CD4-positive, alpha-beta T cell treated with Interleukin-10 for 1 hour (primary cell): ENCODE data around the gene GNMT.
"Not testable (repeated sequence)": the region's sequence is repeated elsewhere in the genome, so short reads cannot be mapped to it uniquely, and the experiment has no call there.

ENCODE experiments used
- DNase-seq: peaks from one replicate; pipeline ENCODE4 v3.0.0-alpha.2; 2020

The GNMT gene

DNA sequence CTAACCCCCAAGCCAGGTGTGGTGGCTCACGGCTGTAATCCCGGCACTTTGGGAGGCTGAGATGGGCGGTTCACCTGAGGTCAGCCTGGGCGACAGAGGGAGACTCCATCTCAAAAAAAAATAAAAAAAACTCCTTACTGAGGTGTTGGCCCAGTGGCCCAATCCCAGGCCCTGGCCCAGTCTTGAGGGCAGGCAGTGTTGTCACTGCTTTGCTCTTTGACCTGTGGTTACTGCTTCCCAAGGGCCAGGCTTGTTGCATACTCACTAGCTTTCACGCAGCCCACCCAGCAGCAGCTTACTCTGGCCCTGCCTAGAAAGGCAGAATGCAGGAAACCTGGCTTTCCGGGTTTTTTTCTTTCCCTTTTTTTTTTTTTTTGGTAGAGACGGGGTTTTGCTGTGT is 18.1 kb upstream of the GNMT start:
- no peak for DNase-seq

DNA sequence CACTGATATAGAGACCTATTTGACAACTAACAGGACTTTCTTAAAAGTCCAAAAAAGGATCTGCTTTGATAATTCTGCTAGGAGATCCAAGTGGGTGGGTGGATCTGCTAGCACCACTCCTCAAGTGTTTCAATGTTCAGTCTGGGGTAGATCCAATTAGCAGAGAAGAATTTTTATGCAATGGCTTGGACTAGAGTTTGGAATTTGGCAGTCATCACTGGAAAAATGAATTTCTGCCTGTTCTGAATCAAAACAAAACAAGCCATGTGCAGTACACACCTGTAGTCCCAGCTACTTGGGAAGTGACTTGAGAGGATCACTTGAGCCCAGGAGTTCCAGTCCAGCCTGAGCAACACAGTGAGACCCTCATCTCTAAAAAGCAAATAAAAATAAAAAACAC is 12.6 kb upstream of the GNMT start:
- DNase-seq = no peak

DNA sequence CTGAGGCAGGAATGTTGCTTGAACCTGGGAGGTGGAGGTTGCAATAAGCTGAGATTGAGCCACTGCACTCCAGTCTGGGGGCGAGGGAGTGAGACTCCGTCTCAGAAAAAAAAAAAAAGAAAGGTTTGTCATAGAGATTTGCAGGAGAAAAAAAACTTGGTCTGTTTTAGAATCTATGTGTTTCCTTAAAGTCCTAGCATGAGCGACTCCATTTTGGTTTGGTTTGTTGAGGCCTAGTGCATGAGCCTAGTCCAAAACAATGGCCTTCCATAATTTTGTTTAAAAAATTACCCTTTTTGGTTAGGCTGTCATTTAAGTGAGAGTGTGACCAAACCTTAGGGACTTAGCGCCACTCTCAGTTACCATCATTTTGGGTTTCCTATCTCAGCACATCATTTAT is 8.2 kb upstream of the GNMT start:
- DNase-seq = no peak

DNA sequence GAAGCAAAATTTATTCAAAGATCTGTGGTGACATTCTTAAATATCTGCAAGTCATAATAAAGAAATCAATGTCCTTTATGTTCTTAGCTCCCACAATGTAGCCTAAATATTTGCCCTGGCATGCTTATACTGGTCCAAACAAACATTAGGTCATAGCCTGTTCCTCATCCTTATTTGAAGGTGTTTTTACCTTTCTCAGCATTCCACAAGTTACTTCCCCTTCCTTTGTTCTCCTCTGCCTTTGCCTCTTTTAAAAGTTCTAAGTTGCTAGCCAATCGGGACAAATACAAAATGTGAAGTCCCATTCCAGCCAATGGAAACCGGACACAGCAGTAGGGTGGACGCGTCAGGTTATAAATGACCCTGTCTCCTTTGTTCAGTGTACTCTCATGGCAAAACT is 6.1 kb upstream of the GNMT start:
- DNase-seq = not testable (repeated sequence)

DNA sequence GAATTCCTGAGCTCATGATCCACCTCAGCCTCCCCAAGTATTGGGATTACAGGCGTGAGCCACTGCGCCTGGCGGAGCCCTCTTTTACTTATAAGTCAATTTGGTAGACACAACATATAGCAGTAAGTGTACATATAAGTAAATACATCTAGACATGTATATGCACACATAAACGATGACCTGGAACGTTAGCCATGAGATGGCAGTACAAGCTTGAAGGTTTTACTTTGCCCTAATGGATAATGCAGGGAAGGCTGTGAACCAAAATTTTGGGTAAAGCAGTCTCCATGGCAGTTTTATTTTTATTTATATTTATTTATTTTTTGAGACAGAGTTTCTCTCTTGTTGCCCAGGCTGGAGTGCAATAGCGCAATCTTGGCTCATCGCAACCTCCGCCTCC is 2.4 kb upstream of the GNMT start:
- peak; percentile 7 for DNase-seq

DNA sequence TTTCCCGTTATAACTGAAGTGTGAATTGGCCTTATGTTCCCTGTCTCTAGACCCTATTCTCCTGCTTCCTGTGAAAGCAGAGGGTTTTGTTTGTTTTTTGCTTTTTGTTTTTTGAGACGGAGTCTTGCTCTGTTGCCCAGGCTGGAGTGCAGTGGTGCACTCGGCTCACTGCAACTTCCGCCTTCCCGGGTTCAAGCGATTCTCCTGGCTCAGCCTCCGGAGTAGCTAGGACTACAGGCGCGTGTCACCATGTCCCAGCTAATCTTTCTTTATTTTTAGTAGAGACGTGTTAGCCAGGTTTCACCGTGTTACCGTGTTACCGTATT is 674 bp upstream of the GNMT start:
- DNase-seq = no peak

DNA sequence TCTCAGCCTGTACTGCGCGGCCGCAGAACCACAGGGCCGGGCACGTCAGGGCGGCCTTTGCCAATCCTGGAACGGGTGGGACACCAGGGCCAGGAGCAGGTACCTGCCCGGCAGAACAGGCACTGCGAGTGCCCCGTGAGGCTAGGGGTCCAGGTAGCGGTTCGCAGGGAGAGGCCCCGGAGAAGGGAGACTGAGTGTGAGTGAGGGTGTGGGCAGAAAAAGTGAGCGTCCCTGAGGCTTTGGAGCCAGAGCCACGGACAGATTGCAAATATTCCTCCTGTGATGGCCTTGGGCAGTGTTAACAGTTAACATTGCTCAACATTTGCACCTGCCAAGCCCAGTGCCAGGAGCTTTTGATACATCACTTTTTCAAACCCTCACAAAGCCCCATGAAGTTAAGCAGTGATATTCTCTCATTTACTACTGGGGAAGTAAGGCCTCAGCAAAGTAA is 491 bp downstream of the GNMT start:
- no peak for DNase-seq

DNA sequence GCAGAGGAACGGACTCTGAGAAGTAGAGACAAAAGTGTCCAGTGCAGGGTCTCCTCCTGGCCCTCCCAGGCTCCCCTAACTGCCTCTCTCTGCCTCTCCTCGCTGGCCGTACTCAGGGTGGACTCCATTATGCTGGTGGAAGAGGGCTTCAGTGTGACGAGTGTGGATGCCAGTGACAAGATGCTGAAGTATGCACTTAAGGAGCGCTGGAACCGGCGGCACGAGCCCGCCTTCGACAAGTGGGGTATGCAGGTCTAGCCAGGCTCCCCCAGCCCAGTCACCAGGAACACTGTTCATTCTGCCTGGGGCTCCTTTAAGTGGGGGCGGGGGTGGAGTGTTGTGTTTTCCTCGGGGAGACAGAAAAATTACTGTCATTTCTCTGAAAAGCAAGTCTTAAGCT is 1.5 kb downstream of the GNMT start:
- no peak for DNase-seq

DNA sequence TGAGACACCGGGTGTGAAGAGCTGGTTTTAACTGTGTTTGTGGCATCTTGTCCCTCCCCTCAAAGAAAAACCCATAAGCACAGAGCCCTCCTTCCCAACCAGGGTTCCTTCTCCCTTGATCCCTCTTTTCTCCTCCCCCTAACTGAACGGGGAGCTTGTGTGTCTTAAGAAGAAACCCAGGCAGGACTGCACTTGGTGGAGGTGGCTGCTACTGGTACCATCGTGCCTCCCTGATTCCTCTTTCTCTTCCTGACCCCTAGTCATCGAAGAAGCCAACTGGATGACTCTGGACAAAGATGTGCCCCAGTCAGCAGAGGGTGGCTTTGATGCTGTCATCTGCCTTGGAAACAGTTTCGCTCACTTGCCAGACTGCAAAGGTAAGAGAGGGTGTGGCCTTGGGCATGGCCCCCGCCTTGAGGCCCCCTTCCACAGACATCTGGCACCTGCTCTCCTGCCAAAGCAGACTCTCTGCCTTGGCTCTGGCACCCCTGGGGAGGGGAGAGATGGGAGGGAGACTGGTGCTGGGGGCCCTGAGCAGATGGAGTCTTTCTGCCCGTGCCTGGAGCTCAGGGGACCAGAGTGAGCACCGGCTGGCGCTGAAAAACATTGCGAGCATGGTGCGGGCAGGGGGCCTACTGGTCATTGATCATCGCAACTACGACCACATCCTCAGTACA is 2.1 kb downstream of the GNMT start:
- DNase-seq = no peak

DNA sequence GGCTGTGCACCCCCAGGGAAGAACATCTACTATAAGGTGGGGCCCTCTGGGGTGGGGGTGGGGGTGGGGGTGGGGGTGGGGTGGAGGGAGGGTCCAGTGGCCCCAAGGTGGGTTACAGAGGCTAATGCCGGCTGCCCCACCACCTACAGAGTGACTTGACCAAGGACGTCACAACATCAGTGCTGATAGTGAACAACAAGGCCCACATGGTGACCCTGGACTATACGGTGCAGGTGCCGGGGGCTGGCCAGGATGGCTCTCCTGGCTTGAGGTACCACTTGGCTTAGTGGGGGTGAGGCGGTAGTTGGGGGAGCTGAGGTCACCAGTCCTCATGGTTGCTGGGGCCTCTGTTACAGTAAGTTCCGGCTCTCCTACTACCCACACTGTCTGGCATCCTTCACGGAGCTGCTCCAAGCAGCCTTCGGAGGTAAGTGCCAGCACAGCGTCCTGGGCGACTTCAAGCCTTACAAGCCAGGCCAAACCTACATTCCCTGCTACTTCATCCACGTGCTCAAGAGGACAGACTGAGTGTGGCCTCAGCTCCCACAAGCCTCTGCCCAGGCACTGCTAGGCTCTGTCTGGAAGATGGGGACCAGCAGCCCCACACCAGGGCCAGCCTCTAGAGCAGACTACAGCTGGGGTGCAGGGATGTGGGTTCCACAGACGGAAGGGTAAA is 2.8 kb downstream of the GNMT start:
- DNase-seq = no peak

DNA sequence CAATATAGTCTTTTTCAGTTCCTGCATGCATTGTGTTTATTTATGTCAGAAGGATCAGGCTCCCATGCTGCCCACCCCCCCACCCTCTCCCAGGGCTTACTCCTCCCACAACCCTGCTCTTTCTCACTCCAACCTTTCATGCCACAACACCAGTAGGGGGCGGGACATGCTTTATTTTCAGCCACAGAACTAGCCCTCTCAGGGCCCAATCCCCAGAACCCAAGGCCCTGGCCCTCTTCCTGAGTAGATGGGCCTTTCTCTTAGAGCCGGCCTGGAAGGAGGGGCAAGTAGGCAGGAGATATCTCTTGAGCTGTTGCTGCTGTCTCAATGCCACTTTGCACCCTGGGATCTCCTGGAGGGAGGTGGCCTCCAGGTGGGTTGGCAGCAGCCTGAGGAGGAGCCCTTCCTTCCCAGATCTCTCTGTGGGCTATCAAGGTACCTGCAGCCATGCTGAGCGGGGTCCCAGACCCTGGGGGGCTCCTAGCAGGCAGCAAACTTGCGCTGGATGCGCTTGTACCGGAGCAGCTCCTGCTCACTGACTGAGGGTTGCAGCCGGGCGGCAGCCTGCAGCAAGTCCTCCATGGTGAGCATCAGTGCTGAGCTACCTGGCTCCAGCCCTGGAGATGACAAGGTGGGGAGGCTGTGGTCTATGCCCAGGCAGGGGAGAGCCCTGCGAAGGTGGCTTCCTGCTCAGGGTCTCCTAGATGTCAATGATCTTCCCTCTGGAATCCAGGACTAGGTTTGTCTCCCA is 3.5 kb downstream of the GNMT start:
- peak; percentile 58 for DNase-seq

DNA sequence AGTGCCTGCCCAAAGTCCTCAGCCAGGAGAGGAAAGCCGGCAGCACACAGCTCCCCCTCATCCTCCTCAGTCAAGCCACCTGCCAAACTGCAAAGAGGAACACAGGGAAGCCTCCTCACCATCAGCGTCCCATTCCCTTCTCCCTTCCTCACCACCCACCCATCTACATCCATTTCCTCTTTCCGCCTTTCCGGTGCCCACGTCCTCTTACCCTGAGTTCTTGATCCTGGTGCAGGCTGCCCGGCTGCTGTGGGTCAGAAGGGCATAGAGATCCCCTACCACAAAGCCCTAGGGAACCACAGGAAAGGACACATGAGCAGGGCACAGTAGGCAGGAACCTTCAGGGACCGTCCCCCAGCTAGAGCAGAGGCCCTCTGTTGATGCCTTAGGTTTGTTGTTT is 6.0 kb downstream of the GNMT start:
- no peak for DNase-seq

DNA sequence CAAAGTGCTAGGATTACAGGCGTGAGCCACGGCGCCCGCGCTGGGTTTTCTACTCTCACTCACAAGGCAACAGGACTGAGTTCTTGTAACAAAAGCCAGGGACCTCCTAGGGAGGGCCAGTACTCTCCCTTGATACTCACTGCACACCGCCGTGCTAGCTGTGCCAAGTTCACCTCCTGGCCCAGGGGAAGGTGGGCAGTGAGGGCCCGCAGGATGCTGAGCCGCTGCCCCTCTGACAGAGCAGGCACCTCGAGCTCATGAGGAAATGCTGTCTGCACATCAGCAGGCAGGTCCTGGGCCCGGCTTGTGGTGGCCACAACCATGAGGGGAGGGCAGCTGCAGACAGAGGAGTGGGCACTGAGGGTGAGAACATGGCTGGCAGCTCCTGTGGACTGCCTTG is 6.7 kb downstream of the GNMT start:
- DNase-seq = no peak

DNA sequence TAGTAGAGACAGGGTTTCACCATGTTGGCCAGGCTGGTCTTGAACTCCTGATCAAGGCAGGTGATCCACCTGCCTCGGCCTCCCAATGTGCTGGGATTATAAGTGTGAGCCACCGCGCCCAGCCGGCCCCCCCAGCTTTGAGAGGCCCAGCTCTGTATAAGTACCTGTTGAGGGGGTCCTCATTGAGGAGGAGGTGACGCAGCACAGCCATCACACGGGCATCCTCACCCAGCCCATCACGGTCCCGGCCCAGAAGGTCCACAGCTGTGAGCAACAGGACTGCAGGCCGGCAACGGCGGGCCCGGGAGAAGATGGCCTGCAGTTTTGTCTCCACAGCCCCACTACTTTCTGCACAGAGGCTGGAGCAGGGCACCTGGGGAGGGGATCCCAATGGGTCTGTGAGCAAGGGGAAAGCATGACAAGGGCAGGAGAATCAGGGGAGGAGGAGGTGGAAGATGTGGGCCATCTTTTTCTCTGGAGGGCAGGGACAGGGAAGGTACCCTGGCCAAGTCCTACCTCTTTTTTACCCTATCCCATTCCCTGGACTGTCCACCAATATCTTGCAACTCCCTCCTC is 7.7 kb downstream of the GNMT start:
- no peak for DNase-seq

DNA sequence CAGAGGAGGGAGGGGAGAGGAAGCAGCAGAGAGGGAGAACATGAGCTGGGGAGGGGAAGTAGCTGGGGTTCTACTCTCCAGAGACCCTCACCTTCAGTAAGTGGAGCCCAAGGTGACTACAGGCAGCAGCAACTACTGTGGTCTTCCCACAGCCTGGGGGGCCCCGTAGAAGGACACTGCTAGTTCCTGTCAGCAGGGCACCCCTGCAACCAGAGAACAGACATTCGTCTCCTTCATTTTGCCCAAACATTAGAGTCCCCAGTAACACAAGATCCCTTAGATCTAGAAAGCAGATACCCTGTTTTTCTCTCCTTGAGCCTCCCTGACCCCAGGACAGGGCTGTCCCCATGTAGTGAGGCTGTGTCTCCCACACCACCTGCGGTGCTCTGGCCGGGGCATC is 8.2 kb downstream of the GNMT start:
- no peak for DNase-seq

DNA sequence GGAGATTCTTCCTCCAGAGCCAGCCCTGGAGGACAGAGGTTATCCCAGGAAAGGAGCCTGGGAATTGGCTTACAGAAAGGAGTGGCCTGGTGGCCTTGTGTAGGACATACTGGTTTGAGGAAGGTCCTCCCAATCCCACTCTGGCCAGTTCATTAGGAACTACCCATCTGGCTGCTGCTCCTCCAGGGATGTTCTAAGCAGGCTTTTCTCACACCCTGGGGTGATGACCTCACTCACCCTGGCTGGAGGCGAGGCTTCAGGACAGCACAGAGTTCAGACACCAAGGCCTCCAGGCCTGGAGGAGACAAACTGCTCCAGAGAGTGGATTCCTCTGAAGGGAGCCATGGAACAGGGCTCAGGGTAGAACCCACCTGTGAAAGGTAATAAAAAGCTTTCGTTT is 8.9 kb downstream of the GNMT start:
- DNase-seq = no peak

DNA sequence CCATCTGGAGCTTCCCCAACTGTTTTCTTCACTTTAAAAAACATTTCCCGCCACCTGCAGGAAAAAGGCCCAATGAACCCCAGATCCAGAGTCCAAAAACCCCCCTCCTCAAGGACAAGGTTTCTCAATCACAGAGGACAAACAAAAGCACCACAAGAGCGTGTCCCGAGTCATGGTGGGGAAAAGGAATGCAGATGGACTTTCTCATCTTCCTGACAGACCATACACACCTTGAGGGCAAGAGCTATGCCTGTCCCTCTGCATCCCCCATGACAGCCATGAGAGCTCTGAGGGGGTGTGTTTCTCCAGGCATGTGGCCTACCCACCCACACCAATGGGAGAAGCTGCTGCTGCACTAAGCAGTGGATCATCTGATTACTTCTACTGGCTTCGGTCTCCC is 9.4 kb downstream of the GNMT start:
- no peak for DNase-seq

DNA sequence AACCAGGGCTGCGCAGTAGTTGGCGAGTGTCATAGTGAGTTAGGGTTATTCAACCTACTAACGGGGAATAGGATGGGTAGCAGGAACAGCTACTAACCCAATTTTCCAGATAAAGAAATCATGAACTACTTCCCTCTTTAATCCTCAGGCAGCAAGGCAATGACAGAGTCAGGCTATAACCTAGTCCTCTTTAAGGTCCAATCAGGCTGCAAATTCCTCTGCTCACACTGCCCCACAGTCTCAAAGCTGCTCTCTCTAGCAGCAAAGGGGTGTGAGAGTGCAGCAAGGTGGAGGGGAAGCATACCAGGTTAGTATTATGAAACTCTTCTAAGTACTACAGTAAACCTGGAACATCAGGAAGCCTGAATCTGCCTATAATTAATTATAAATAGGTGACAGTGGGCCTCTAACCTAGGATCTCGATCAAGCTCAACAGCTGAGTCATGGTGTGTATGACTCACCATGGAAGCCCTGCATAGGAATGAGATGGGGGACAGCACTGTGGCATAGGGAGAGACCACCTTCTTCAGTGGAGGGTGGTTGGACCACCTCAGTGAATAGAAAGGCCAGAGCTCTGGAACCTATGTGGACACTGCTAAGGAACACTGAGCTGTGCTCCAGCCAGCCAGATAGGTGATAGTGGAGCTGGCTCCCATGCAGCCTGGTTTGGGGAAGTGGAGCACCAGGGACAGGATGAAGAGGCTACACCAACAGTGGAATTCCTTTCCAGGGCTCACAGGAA is 10.5 kb downstream of the GNMT start:
- no peak for DNase-seq

DNA sequence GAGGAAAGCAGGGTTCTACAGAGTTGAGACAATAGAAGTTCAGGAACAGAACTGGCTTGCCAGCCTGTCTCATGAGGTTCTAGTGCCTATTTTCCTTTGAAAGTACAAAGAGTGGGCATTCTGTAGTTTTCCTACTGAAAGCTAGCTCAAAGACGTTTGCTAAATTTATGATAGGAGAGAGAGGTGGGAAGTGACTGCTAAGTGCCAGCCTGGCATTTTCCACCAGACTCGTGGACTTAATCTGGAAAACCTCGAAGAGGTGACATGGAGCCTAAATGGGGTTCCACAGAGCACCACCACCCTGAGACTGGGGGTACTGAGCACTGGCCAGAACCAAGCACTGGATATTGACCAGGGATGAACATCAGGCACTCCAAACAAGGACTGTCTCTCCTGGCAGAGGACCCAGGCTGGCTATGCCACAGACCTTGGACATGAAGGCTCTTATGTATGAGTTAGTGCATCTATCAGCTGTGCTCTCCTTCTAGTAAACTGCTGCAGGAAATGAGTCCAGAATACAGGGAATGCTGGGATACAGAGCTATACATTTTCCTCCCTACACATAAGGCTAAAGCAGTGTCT is 11.3 kb downstream of the GNMT start:
- no peak for DNase-seq

DNA sequence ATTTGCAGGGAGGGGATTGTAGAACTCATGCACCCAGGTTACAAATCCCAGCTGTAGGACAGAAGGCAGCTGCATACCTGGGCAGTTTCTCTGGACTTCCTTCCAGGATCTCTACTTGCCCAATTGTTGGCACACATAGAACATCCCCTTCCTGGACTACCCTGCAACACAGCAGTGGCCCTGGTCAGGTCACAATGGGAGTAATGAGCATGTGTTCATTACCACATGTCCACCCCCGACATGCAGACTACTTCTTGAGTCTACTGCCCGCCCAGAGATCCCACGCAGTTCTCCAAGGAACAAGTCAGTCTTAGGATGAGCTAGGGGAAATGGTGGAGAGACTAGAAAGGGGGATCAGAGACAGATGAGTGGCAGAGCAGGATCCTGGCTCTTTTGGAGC is 13.4 kb downstream of the GNMT start:
- no peak for DNase-seq

DNA sequence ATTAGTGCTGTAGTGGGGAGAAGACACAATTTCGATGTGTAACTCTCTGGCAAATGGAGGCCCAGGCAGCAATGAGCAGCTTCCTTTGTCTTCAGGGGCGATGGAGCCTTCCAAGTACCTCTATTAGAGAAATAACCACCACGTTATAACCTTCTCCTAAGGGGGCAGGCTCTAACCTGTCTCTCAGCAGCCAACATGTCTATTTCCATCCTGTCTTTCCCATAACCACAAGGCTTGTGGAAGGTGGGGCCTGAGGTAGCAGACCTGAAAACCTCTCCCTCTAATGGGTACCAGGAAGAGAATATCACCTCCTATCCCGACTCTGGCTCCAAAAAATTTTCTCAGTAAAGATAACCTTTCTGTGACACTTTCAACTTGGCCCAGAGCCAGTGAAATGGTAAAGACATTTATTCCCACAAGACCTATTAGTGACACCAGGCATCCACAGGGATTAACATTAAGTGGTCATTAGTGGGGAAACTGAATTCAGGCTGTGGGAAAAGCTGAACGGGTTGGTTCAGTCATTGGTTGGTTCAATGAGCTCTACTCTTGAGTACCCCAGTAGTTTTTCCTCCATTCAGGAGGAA is 14.5 kb downstream of the GNMT start:
- DNase-seq = no peak

DNA sequence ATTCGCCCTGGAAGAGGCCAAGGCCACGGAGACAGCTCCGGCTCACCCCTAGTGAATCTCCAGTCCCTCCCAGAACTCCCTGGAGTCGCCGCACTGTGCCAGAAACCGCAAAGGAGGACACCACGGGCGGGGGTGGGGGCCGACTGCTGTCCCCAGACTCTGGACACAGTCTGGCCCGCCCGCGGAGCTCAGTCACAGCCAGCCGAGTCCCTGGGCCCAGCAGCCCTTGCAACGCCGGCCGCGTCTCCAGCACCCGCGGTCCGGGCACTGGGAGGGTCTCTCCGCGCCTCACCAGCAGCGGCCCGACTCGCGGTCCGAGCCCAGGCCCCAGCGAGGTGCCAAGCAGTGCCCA is 17.9 kb downstream of the GNMT start:
- peak; percentile 4 for DNase-seq
